Naive thymus-derived CD8-positive, alpha-beta T cell (primary cell): ENCODE data around the gene OR5P2. TPM values are rescaled to one million over a fixed set of nuclear protein-coding genes. Genes with fewer than 3 reads are reported as not detected.
"Not testable (repeated sequence)": the region's sequence is repeated elsewhere in the genome, so short reads cannot be mapped to it uniquely, and the experiment has no call there.

ENCODE experiments used
- ATAC-seq, 2 donors: fragments of 150-1000 bp; cut with Tn5 transposase in 1 of 2; sonication (Bioruptor Pico), chemical (Tn5 transposase) in 1 of 2; 1 replicate in 1 of 2; 2 replicates in 1 of 2; pipeline ENCODE4 v1.10.0; 2021; ENCODE audit warnings: mild to moderate bottlenecking in 2 of 2, moderate library complexity in 2 of 2
- POLR2A ChIA-PET: fragments of 350-600 bp; sonication (Branson Sonifier 250); formaldehyde crosslinking; loops from one replicate; lab custom pipeline; 2021; ENCODE audit warnings: antibody characterized with exemption; lab: Charles Lee
- DNase-seq, 10 donors: peaks; one replicate each; pipeline versions ENCODE4 v3.0.0 to v3.0.0-alpha.2; 2020 to 2022
- H3K27ac Mint-ChIP-seq, 10 donors: one replicate each; pipeline ENCODE4 v1.8.0; 2020 to 2022; ENCODE audit warnings: mild to moderate bottlenecking in 10 of 10, mixed read lengths in 10 of 10, moderate library complexity in 4 of 10, inconsistent platforms in 1 of 10
- H3K27me3 Mint-ChIP-seq, 5 donors: one replicate each; pipeline ENCODE4 v1.8.0; 2021 to 2022; ENCODE audit warnings: mixed read lengths in 5 of 5
- H3K36me3 Mint-ChIP-seq, 3 donors: one replicate each; pipeline ENCODE4 v1.8.0; 2020 to 2022; ENCODE audit warnings: mixed read lengths in 3 of 3, mild to moderate bottlenecking in 2 of 3, inconsistent platforms in 1 of 3
- H3K4me1 Mint-ChIP-seq, 4 donors: one replicate each; pipeline ENCODE4 v1.8.0; 2021 to 2022; ENCODE audit warnings: mixed read lengths in 4 of 4
- H3K4me3 Mint-ChIP-seq, 10 donors: one replicate each; pipeline ENCODE4 v1.8.0; 2020 to 2022; ENCODE audit warnings: mild to moderate bottlenecking in 10 of 10, mixed read lengths in 10 of 10, moderate library complexity in 6 of 10, inconsistent platforms in 1 of 10
- H3K9me3 Mint-ChIP-seq, 9 donors: one replicate each; pipeline ENCODE4 v1.8.0; 2020 to 2022; ENCODE audit warnings: mixed read lengths in 9 of 9, mild to moderate bottlenecking in 3 of 9, inconsistent platforms in 1 of 9, moderate library complexity in 1 of 9
- polyA plus RNA-seq, 3 donors: library from polyadenylated mRNA; unstranded; fragments of 300-500 nt; fragmentation: Illumina TruSeq; gene quantifications; one replicate each; pipeline ENCODE4 v1.2.3, GENCODE V29; 2021
- total RNA-seq, 8 experiments: library from RNA in 2 of 8; stranded (reverse) in 2 of 8; gene quantifications; one replicate each; pipeline ENCODE4 v1.2.3 and lab custom pipeline; 2021 to 2026

OR5P2 gene
- total and polyA plus RNA-seq, 5 experiments from 2014 or later = not detected

DNA sequence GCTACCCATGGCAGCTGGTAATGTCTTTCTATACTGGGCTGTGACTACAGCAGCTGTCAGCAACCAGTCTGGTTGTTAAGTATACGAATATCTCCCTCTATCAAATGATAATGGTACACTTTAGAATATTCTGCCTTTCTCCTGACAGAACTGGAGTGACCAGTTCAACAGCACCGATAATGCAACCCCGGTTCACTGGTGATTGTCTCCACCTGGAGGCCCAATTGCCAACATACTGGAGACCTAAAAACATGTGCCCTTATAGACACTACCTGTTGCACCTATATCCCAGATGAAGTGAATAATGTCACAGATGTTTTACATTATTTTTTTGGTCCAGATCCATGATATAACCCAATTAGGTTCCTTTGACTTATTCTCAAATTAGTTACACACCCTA is 21.1 kb downstream of the OR5P2 start:
- DNase-seq (no peak), ATAC-seq (no peak)
- Mint-ChIP-seq H3K27me3 (peaks cover 2 to 18% (median 6%) of the 10 kb centered on the region in 5 donors), H3K27ac (no peak overlapping the region), H3K9me3 (peaks cover 0 to 4% (median 0%) of the 10 kb centered on the region in 9 donors), H3K36me3 (no peaks in the 10 kb centered on the region), H3K4me1 (no peaks in the 10 kb centered on the region), H3K4me3 (no peak overlapping the region)
- POLR2A ChIA-PET = no interaction called here

GRCh38 chr11:7764301-7764700 is 32.4 kb downstream of the OR5P2 start:
- H3K4me3 Mint-ChIP-seq, ATAC-seq, H3K27ac Mint-ChIP-seq, DNase-seq, H3K36me3 Mint-ChIP-seq, H3K4me1 Mint-ChIP-seq, POLR2A ChIA-PET: not testable (repeated sequence)
- Mint-ChIP-seq H3K9me3 (peaks cover 0 to 12% (median 0%) of the 10 kb centered on the region in 9 donors), H3K27me3 (peaks cover 3 to 18% (median 14%) of the 10 kb centered on the region in 5 donors)

DNA sequence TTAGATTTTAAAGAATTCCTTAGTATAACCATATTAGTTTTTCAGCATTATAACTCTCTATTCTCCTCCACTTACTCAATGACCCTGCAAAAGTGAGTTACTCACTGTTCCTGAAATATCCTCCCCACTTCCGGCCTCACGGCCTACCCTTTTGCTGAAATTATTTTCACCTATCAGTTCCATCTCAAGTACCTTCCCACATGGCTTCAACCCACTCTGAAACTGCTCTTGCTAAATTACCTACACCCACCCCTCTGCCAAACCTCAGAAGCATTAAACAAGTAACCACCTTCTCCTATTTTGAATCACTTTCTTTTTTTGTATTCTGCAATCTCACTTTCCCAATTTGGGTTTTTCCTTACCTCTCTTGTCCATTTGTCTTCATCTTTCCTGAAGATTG is 37.7 kb downstream of the OR5P2 start:
- DNase-seq (no peak), ATAC-seq (no peak)
- peaks cover 0 to 4% (median 0%) of the 10 kb centered on the region in 9 donors for H3K9me3 Mint-ChIP-seq
- H3K4me1 Mint-ChIP-seq = no peaks in the 10 kb centered on the region
- H3K27me3 Mint-ChIP-seq = peaks cover 0 to 20% (median 13%) of the 10 kb centered on the region in 5 donors
- no peak overlapping the region for H3K27ac Mint-ChIP-seq
- no peaks in the 10 kb centered on the region for H3K36me3 Mint-ChIP-seq
- POLR2A ChIA-PET = no interaction called here
- H3K4me3 Mint-ChIP-seq = no peak overlapping the region

DNA sequence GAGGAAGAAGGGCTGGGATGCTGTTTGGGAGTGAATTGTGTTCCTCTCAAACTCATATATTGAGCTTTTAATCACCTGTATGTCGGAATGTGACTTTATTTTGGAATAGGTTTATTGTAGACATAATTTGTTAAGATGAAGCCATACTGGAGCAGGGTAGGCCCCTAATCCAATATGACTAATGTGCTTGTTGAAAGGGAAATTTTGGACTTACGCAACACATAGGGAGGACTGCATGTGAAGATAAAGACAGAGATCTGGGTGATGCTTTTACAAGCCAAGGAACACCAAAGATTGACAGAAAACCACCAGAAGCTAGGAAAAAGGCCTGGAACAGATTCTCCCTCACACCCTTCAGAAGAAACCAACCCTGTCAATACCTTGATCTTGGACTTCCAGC is 47.3 kb downstream of the OR5P2 start:
- POLR2A ChIA-PET = no interaction called here

More for the DNA sequence above, 47.3 kb downstream of the OR5P2 start:
- H3K27me3 Mint-ChIP-seq = peaks cover 1 to 15% (median 9%) of the 10 kb centered on the region in 5 donors
- peaks cover 0 to 4% (median 0%) of the 10 kb centered on the region in 4 donors for H3K4me1 Mint-ChIP-seq
- no peak overlapping the region for H3K27ac Mint-ChIP-seq
- DNase-seq (no peak), ATAC-seq (no peak)
- no peaks in the 10 kb centered on the region for H3K36me3 Mint-ChIP-seq
- no peak overlapping the region for H3K4me3 Mint-ChIP-seq
- peaks cover 0 to 5% (median 0%) of the 10 kb centered on the region in 9 donors for H3K9me3 Mint-ChIP-seq

Other genes starting within 250 kb of the OR5P2 start
- gene CYB5R2, start 123.4 kb downstream of the OR5P2 start, total RNA-seq = not detected
- under 1 TPM in 2 of 3 donors, not detected in 1; 0.02 to 0.10 TPM for gene CYB5R2, start 123.4 kb downstream of the OR5P2 start, polyA plus RNA-seq
- not detected for gene OVCH2, start 90.5 kb downstream of the OR5P2 start, total RNA-seq
- not detected for gene OVCH2, start 90.5 kb downstream of the OR5P2 start, polyA plus RNA-seq
- not detected for gene OR5P3, start 33.9 kb upstream of the OR5P2 start, total RNA-seq
- not detected for gene OR5P3, start 33.9 kb upstream of the OR5P2 start, polyA plus RNA-seq
- gene OR10A6, start 134.3 kb upstream of the OR5P2 start, total RNA-seq = not detected
- not detected for gene OR10A6, start 134.3 kb upstream of the OR5P2 start, polyA plus RNA-seq
- gene OR10A3, start 144.8 kb upstream of the OR5P2 start, total RNA-seq = not detected
- not detected for gene OR10A3, start 144.8 kb upstream of the OR5P2 start, polyA plus RNA-seq
- gene NLRP10, start 168.5 kb upstream of the OR5P2 start, total RNA-seq = not detected
- gene NLRP10, start 168.5 kb upstream of the OR5P2 start, polyA plus RNA-seq = not detected
- gene EIF3F, start 190.4 kb upstream of the OR5P2 start, total RNA-seq = 100 to 1,000 TPM; 310 to 319 TPM
- gene EIF3F, start 190.4 kb upstream of the OR5P2 start, polyA plus RNA-seq = 100 to 1,000 TPM; 408 to 500 (median 458) TPM